Thoracic aorta (tissue), 2 donors: ENCODE measurements around the gene PDE1A. TPM values are rescaled to one million over a fixed set of nuclear protein-coding genes. Genes with fewer than 3 reads are reported as not detected.
A peak's percentile ranks its signal among the peaks of the same experiment; 100 is the strongest.

Experiments
- ATAC-seq: fragments of 150-250 bp; one replicate; pipeline ENCODE4 v1.8.0; 2017; ENCODE audit warnings: low read depth; ENCODE audit not compliant: insufficient number of reproducible peaks, low FRiP score
- DNase-seq: peaks from one replicate; pipeline ENCODE4 v3.0.0-alpha.2; 2020; ENCODE audit warnings: low spot score
- H3K27ac ChIP-seq, 2 donors: fragments of 200-600 bp; sonication (generic); 1 replicate in 1 of 2; 2 replicates in 1 of 2; pipeline ENCODE4 v1.5.1; 2016; ENCODE audit warnings: mild to moderate bottlenecking in 2 of 2, moderate library complexity in 2 of 2
- H3K27me3 ChIP-seq: fragments of 200-600 bp; sonication (generic); replicated peaks from 2 replicates; pipeline ENCODE4 v1.6.0; 2016; ENCODE audit warnings: mild to moderate bottlenecking; ENCODE audit not compliant: insufficient read depth
- H3K36me3 ChIP-seq: fragments of 200-600 bp; sonication (generic); one replicate; pipeline ENCODE4 v1.5.1; 2016
- H3K4me1 ChIP-seq, 2 donors: fragments of 200-600 bp; sonication (generic); 1 replicate in 1 of 2; 2 replicates in 1 of 2; pipeline versions ENCODE4 v1.5.1 to v1.6.0; 2016; ENCODE audit warnings: low read depth in 2 of 2, mild to moderate bottlenecking in 1 of 2; ENCODE audit not compliant: control insufficient read depth in 1 of 2
- H3K4me3 ChIP-seq: fragments of 200-600 bp; sonication (generic); 2 replicates; pipeline ENCODE4 v1.5.1; 2016; ENCODE audit warnings: mild to moderate bottlenecking
- H3K9me3 ChIP-seq: fragments of 200-600 bp; sonication (generic); 2 replicates; pipeline ENCODE4 v1.5.1; 2016
- total RNA-seq, 2 donors: library from RNA; depleted of rRNA; stranded (reverse); fragments of >200 nt; gene quantifications; one replicate each; pipeline versions ENCODE4 v1.1.0 to v1.2.3, GENCODE V29; 2016
- TF ChIP-seq, protein P1 (sequence below): fragments of 200-600 bp; sonication (generic); IDR thresholded peaks from one replicate; pipeline ENCODE4 v1.5.1; 2019; ENCODE audit warnings: antibody characterized with exemption

Gene PDE1A
- total RNA-seq, 2 donors from 2014 or later = 31.7 to 35.2 TPM

DNA sequence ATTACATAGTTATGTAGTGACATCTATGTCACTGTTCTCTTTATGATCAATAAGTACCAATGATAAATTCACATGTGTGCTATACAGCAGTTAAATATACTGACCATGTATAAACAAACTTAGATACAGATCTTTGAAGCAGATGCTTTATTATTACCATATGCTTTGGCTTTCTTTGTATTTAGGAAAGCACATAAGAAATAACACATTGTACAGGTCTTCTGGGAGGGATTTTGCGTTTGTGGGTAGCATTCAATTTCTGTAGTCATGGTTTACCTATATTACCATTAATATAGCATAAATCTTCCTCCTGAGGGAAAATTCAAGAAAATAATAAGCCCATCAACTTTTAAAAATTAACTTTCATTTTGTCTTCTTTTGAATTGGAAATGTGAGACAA is 1.6 kb upstream of the PDE1A start:
- Histone ChIP-seq H3K4me1 (peaks cover 5 to 17% of the 10 kb centered on the region in 2 donors), H3K27ac (no peak overlapping the region), H3K9me3 (no peaks in the 10 kb centered on the region), H3K4me3 (no peak overlapping the region), H3K36me3 (no peaks in the 10 kb centered on the region), H3K27me3 (no peaks in the 10 kb centered on the region)
- ATAC-seq (no peak), DNase-seq (no peak)
- TF ChIP-seq, protein P1, sequence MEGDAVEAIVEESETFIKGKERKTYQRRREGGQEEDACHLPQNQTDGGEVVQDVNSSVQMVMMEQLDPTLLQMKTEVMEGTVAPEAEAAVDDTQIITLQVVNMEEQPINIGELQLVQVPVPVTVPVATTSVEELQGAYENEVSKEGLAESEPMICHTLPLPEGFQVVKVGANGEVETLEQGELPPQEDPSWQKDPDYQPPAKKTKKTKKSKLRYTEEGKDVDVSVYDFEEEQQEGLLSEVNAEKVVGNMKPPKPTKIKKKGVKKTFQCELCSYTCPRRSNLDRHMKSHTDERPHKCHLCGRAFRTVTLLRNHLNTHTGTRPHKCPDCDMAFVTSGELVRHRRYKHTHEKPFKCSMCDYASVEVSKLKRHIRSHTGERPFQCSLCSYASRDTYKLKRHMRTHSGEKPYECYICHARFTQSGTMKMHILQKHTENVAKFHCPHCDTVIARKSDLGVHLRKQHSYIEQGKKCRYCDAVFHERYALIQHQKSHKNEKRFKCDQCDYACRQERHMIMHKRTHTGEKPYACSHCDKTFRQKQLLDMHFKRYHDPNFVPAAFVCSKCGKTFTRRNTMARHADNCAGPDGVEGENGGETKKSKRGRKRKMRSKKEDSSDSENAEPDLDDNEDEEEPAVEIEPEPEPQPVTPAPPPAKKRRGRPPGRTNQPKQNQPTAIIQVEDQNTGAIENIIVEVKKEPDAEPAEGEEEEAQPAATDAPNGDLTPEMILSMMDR = no peak

- peak overlapping the region; percentile 56 to 84 for H3K27ac ChIP-seq
- H3K27me3 ChIP-seq = no peaks in the 10 kb centered on the region
- H3K9me3 ChIP-seq = no peaks in the 10 kb centered on the region
- H3K36me3 ChIP-seq = no peaks in the 10 kb centered on the region
- TF ChIP-seq, protein P1 = no peak
- no peak for DNase-seq
- peaks cover 9 to 32% of the 10 kb centered on the region in 2 donors for H3K4me1 ChIP-seq
- ATAC-seq = peak; percentile 12
- peak overlapping the region; percentile 78 for H3K4me3 ChIP-seq
Observed at GRCh38 chr2:182426082-182426917, 536 bp downstream of the PDE1A start.

GRCh38 chr2:182422864-182423263 is 4.0 kb downstream of the PDE1A start:
- TF ChIP-seq, protein P1 = no peak
- H3K4me1 ChIP-seq = peaks cover 11 to 32% of the 10 kb centered on the region in 2 donors
- ATAC-seq (no peak), DNase-seq (no peak)
- H3K27me3 ChIP-seq = no peaks in the 10 kb centered on the region
- peak overlapping the region; percentile 78 for H3K4me3 ChIP-seq
- no peaks in the 10 kb centered on the region for H3K9me3 ChIP-seq
- H3K27ac ChIP-seq = no peak overlapping the region
- no peaks in the 10 kb centered on the region for H3K36me3 ChIP-seq

GRCh38 chr2:182420669-182421068 is 6.2 kb downstream of the PDE1A start:
- ATAC-seq = no peak
- Histone ChIP-seq H3K4me3 (peak overlapping the region; percentile 78), H3K36me3 (no peaks in the 10 kb centered on the region), H3K27me3 (no peaks in the 10 kb centered on the region), H3K4me1 (peaks cover 6 to 28% of the 10 kb centered on the region in 2 donors), H3K27ac (no peak overlapping the region), H3K9me3 (no peaks in the 10 kb centered on the region)
- TF ChIP-seq, protein P1 = no peak
- DNase-seq = no peak

DNA sequence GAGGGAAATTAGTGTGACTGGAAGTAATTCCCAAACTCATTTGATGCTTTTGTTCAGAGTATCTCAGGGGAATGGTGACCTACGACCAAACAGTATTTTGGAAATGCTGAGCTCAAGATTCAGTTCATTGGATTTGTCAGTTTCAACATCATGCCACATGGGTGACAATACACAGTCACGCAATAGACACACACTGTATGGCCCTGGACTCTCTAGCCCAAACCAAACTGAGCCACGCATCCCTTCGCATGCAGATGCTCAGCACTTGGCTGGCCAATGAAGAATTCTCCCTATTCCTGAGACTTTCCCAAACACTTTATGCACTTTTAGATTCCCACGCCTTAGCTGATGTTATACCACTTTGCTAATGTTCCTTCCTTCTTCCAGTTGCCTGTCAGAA is 10.0 kb downstream of the PDE1A start:
- no peak overlapping the region for H3K4me3 ChIP-seq
- no peaks in the 10 kb centered on the region for H3K27me3 ChIP-seq
- H3K9me3 ChIP-seq = no peaks in the 10 kb centered on the region
- ATAC-seq = no peak
- no peaks in the 10 kb centered on the region for H3K36me3 ChIP-seq
- no peak for DNase-seq
- no peak overlapping the region for H3K27ac ChIP-seq
- peaks cover 6 to 19% of the 10 kb centered on the region in 2 donors for H3K4me1 ChIP-seq
- TF ChIP-seq, protein P1 = no peak
